ENCODE measurements around the gene STEAP1.

Gene STEAP1

DNA sequence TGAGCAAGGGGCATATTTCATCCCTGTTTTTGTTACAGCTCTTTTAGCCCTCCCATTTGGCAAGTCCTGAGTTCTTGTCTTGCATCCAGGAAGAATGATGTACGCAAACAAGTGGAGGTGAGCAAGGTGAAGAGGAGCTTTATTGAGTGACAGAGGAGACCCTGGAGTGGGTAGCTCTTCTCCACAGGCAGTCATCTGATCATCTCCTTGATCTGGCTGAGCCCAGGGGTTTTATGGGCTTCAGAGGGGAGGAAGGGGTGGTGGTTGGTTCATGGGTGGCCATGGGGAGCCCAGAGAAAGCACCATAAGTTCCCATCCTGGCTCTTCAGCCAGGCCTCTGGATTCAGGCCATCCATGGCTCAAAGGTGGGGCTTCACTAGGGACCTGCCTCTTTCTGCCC is 21.9 kb downstream of the STEAP1 start:
- H3K36me3 ChIP-seq (ENCODE audit: insufficient read depth, low read length) = no peaks in the 10 kb centered on the region
- H3K27me3 ChIP-seq (ENCODE audit: insufficient read depth, low read length) = no peaks in the 10 kb centered on the region
- H2AFZ ChIP-seq (ENCODE audit: low read length) = no peak overlapping the region
- no peaks in the 10 kb centered on the region for H4K20me1 ChIP-seq (ENCODE audit: insufficient read depth, low read length)
- no peak overlapping the region for H3K9ac ChIP-seq (ENCODE audit: low read length)
- no peaks in the 10 kb centered on the region for H3K4me1 ChIP-seq (ENCODE audit: insufficient read depth, low read length, severe bottlenecking)
- H3K4me3 ChIP-seq (ENCODE audit: low read depth, low read length, poor library complexity, severe bottlenecking) = no peak overlapping the region
- no peaks in the 10 kb centered on the region for H3F3A ChIP-seq (ENCODE audit: insufficient read depth, low read length)
- no peaks in the 10 kb centered on the region for H3K9me2 ChIP-seq (ENCODE audit: low read depth, low read length)
- H3K79me2 ChIP-seq (ENCODE audit: insufficient read depth, low read length) = no peaks in the 10 kb centered on the region
- TF ChIP-seq, protein P1, sequence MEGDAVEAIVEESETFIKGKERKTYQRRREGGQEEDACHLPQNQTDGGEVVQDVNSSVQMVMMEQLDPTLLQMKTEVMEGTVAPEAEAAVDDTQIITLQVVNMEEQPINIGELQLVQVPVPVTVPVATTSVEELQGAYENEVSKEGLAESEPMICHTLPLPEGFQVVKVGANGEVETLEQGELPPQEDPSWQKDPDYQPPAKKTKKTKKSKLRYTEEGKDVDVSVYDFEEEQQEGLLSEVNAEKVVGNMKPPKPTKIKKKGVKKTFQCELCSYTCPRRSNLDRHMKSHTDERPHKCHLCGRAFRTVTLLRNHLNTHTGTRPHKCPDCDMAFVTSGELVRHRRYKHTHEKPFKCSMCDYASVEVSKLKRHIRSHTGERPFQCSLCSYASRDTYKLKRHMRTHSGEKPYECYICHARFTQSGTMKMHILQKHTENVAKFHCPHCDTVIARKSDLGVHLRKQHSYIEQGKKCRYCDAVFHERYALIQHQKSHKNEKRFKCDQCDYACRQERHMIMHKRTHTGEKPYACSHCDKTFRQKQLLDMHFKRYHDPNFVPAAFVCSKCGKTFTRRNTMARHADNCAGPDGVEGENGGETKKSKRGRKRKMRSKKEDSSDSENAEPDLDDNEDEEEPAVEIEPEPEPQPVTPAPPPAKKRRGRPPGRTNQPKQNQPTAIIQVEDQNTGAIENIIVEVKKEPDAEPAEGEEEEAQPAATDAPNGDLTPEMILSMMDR (IDR thresholded peaks at IDR 0.05; ENCODE audit: low read length) = no peak
- no peak for TF ChIP-seq EZH2 (IDR thresholded peaks at IDR 0.05; ENCODE audit: borderline replicate concordance, low read length)
- no peak overlapping the region for H3K27ac ChIP-seq (ENCODE audit: low read depth, low read length, poor library complexity, severe bottlenecking)
- no peak overlapping the region for H3K4me2 ChIP-seq (ENCODE audit: low read length)
- H3K9me3 ChIP-seq (ENCODE audit: low read length) = 0 out of 2 replicates have a peak, but pooled peaks cover 3% of the 10 kb centered on the region

DNA sequence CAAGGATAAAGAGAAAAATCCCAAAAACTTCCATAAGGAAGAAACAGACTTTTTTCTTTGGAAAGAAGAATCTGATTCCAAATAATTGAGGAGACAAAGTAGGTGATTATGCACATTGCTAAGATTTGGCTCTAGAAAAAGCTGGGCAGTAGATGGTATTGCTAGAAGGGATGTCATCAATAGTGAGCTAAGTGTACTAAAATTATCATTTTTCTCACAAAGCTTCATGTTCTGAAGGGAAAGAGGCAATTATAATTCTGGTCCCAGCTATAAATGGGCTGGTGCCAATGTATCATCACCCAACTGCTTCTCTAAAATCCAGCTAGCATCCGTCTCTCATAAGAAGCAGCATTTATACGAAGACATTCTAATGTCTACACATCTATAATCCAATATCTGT is 23.9 kb downstream of the STEAP1 start:
- Histone ChIP-seq H3K9me2 (ENCODE audit: low read depth, low read length) (no peaks in the 10 kb centered on the region), H3K27ac (ENCODE audit: low read depth, low read length, poor library complexity, severe bottlenecking) (no peak overlapping the region), H3K4me1 (ENCODE audit: insufficient read depth, low read length, severe bottlenecking) (no peaks in the 10 kb centered on the region), H3K9ac (ENCODE audit: low read length) (no peak overlapping the region), H3K4me2 (ENCODE audit: low read length) (no peak overlapping the region), H2AFZ (ENCODE audit: low read length) (no peak overlapping the region), H3K4me3 (ENCODE audit: low read depth, low read length, poor library complexity, severe bottlenecking) (no peak overlapping the region), H3F3A (ENCODE audit: insufficient read depth, low read length) (no peaks in the 10 kb centered on the region), H3K9me3 (ENCODE audit: low read length) (0 out of 2 replicates have a peak, but pooled peaks cover 3% of the 10 kb centered on the region), H4K20me1 (ENCODE audit: insufficient read depth, low read length) (no peaks in the 10 kb centered on the region), H3K79me2 (ENCODE audit: insufficient read depth, low read length) (no peaks in the 10 kb centered on the region), H3K27me3 (ENCODE audit: insufficient read depth, low read length) (no peaks in the 10 kb centered on the region), H3K36me3 (ENCODE audit: insufficient read depth, low read length) (no peaks in the 10 kb centered on the region)
- no peak for TF ChIP-seq EZH2 (IDR thresholded peaks at IDR 0.05; ENCODE audit: borderline replicate concordance, low read length)
- TF ChIP-seq, protein P1 (IDR thresholded peaks at IDR 0.05; ENCODE audit: low read length) = no peak

DNA sequence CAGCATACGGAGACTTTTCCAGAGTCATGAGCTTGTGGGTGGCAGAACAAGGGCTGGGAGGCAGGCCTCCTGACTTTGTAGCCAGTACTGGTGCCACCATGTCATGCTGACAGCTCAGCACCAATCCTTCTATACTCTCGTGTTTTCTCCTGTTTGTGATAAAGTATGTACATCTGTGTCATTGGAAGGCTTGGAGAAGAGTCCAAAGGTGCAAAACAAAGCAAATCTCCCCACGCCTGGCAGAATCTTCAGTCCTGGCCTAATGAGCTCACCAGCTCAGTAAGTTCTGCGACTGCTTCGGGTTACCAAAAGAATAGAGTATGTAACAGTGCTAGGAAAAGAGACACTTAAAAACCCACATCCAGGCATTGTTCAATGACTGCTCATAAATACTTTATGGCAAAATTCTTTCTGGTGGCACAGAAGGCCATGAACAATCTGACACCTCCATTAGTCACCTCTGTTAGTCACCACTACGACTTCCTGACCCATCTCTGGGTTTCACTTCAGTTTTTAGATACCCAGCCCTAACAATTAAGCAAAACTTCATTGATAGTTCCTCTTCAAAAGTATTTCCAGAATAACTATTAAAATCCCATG is 24.5 kb downstream of the STEAP1 start:
- H3K79me2 ChIP-seq (ENCODE audit: insufficient read depth, low read length) = no peaks in the 10 kb centered on the region

More for the DNA sequence above, 24.5 kb downstream of the STEAP1 start:
- Histone ChIP-seq H3K4me1 (ENCODE audit: insufficient read depth, low read length, severe bottlenecking) (no peaks in the 10 kb centered on the region), H4K20me1 (ENCODE audit: insufficient read depth, low read length) (no peaks in the 10 kb centered on the region), H3K9me3 (ENCODE audit: low read length) (0 out of 2 replicates have a peak, but pooled peaks cover 3% of the 10 kb centered on the region), H3K27me3 (ENCODE audit: insufficient read depth, low read length) (no peaks in the 10 kb centered on the region), H3K9ac (ENCODE audit: low read length) (no peak overlapping the region), H3F3A (ENCODE audit: insufficient read depth, low read length) (no peaks in the 10 kb centered on the region), H3K4me2 (ENCODE audit: low read length) (no peak overlapping the region), H3K36me3 (ENCODE audit: insufficient read depth, low read length) (no peaks in the 10 kb centered on the region), H2AFZ (ENCODE audit: low read length) (no peak overlapping the region), H3K4me3 (ENCODE audit: low read depth, low read length, poor library complexity, severe bottlenecking) (no peak overlapping the region), H3K9me2 (ENCODE audit: low read depth, low read length) (no peaks in the 10 kb centered on the region), H3K27ac (ENCODE audit: low read depth, low read length, poor library complexity, severe bottlenecking) (no peak overlapping the region)
- no peak for TF ChIP-seq EZH2 (IDR thresholded peaks at IDR 0.05; ENCODE audit: borderline replicate concordance, low read length)
- TF ChIP-seq, protein P1 (IDR thresholded peaks at IDR 0.05; ENCODE audit: low read length) = no peak

Measured in OCI-LY1 (cell line).